ENCODE results near the gene CIRBP. TPM values are rescaled to one million over a fixed set of nuclear protein-coding genes. Genes with fewer than 3 reads are reported as not detected.

CIRBP gene
- total and polyA plus RNA-seq, 4 donors, result 41.1 to 135 (median 96.9) TPM

- no peak overlapping the region for H3K4me3 ChIP-seq (ENCODE audit: low read depth in 1 of 3, low read length in 3 of 3)
- H3K9me3 ChIP-seq (ENCODE audit: control insufficient read depth in 4 of 4, low read length in 3 of 4), result no peaks in the 10 kb centered on the region
- no peak overlapping the region for H3K9ac ChIP-seq (ENCODE audit: low read depth in 1 of 2, low read length in 2 of 2)
- H3K27me3 ChIP-seq (ENCODE audit: control insufficient read depth in 4 of 4, insufficient read depth in 4 of 4, low read length in 3 of 4), result no peaks in the 10 kb centered on the region
- WGBS, result 96% methylated on average over 16 of the region's 16 CpGs
- no peak overlapping the region for H3K27ac ChIP-seq (ENCODE audit: low read depth in 1 of 2, low read length in 2 of 2)
- peaks cover 0 to 33% (median 14%) of the 10 kb centered on the region in 4 donors for H3K36me3 ChIP-seq (ENCODE audit: control insufficient read depth in 4 of 4, insufficient read depth in 3 of 4, low read depth in 1 of 4, low read length in 3 of 4)
- H3K4me1 ChIP-seq (ENCODE audit: control insufficient read depth in 4 of 4, insufficient read depth in 4 of 4, low read length in 3 of 4), result peaks cover 0 to 5% (median 3%) of the 10 kb centered on the region in 4 donors
- DNase-seq (ENCODE audit: low spot score), result no peak
- TF ChIP-seq FOXA1 (IDR thresholded peaks at IDR 0.05) (no peak), EGR1 (IDR thresholded peaks at IDR 0.05; ENCODE audit: low read depth in 2 of 2) (no peak)
Observed at GRCh38 chr19:1224047-1224825, 44.9 kb upstream of the CIRBP start.

- Histone ChIP-seq H3K27me3 (ENCODE audit: control insufficient read depth in 4 of 4, insufficient read depth in 4 of 4, low read length in 3 of 4) (no peaks in the 10 kb centered on the region), H3K4me1 (ENCODE audit: control insufficient read depth in 4 of 4, insufficient read depth in 4 of 4, low read length in 3 of 4) (peaks cover 0 to 5% (median 3%) of the 10 kb centered on the region in 4 donors), H3K9ac (ENCODE audit: low read depth in 1 of 2, low read length in 2 of 2) (no peak overlapping the region), H3K27ac (ENCODE audit: low read depth in 1 of 2, low read length in 2 of 2) (no peak overlapping the region), H3K4me3 (ENCODE audit: low read depth in 1 of 3, low read length in 3 of 3) (no peak overlapping the region), H3K36me3 (ENCODE audit: control insufficient read depth in 4 of 4, insufficient read depth in 3 of 4, low read depth in 1 of 4, low read length in 3 of 4) (peaks cover 0 to 33% (median 14%) of the 10 kb centered on the region in 4 donors), H3K9me3 (ENCODE audit: control insufficient read depth in 4 of 4, low read length in 3 of 4) (no peaks in the 10 kb centered on the region)
- WGBS, result 94% methylated on average over 16 of the region's 16 CpGs
- TF ChIP-seq HNF4A (conservative IDR thresholded peaks at IDR 0.05) (no peak), RAD21 (IDR thresholded peaks at IDR 0.05) (no peak), GABPA (IDR thresholded peaks at IDR 0.05 in 1 of 2, conservative IDR thresholded peaks at IDR 0.05 in 1 of 2) (no peak), NR2F2 (IDR thresholded peaks at IDR 0.05) (no peak), YY1 (IDR thresholded peaks at IDR 0.05) (no peak), REST (IDR thresholded peaks at IDR 0.05) (no peak), ZBTB33 (IDR thresholded peaks at IDR 0.05) (no peak), TAF1 (conservative IDR thresholded peaks at IDR 0.05) (no peak), HNF4G (IDR thresholded peaks at IDR 0.05) (no peak), RXRA (IDR thresholded peaks at IDR 0.05) (no peak), FOXA1 (IDR thresholded peaks at IDR 0.05) (no peak)
- no peak for DNase-seq (ENCODE audit: low spot score)
Observed at GRCh38 chr19:1224847-1225246, 44.3 kb upstream of the CIRBP start.

Measured in liver (tissue), 9 donors.